ENCODE results near the gene LTBP4.

The LTBP4 gene

DNA sequence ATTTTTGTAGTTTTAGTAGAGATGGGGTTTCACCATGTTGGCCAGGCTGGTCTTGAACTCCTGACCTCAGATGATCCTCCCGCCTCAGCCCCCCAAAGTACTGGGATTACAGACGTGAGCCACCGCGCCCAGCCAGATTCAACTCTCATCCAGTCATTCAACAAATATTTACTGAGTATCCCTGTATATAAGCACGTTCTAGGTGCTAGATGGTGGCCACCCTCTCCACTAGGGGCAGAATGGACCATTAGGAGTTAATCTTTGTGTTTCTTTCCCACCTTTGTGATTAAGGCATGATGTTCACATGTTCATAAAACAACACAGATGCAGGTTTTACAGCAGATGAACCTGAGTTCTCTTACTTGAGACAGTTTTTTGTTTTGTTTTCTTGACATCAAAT lies 17.2 kb upstream of the LTBP4 start:
- CTCF ChIA-PET = interaction anchor here (0.9 to 1.9 kb wide), 3 partner anchors 10 to 15 kb away, joined by 4 to 6 read pairs (median 5); no protein-coding TSS in a partner anchor

DNA sequence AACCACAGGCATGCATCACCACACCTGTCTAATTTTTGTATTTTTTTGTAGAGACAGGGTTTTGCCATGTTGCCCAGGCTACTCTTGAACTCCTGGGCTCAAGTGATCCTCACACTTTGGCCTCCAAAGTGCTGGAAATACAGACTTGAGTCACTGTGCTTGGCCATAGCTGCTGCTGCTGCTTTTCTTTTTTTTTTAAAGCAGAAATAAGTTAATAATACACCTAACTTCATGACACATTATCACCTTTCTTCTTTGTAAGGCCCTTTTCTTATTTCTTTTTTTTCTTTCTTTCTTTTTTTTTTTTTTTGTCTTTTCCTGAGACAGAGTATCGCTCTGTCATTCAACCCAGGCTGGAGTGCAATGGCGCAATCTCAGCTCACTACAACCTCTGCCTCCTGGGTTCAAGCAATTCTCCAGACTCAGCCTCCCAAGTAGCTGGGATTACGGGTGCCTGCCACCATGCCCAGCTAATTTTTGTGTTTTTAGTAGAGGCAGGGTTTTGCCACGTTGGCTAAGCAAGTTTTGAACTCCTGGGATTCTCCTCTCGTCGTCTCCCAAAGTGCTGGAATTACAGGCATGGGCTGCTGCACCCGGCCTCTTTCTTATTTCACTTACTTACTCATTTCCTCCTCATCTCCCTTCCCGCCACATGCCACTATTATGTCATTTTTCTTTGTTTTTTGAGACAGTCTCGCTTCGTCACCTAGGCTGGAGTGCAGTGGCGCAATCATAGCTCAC lies 15.8 kb upstream of the LTBP4 start:
- no peak for DNase-seq (ENCODE audit: extremely low spot score)
- no peak for TF ChIP-seq CTCF (IDR thresholded peaks at IDR 0.05; ENCODE audit: control extremely low read depth, extremely low read depth, low read depth, missing control alignments)
- POLR2A ChIA-PET = interaction anchor here (0.7 kb wide), 1 partner anchor 15 kb away, joined by 3 read pairs; no protein-coding TSS in a partner anchor
- CTCF ChIA-PET = interaction anchor here (1.0 to 1.3 kb wide), 4 partner anchors 11 to 165 kb away, joined by 3 read pairs; no protein-coding TSS in a partner anchor

More for the DNA sequence above, 17.2 kb upstream of the LTBP4 start:
- peak; percentile 23 for TF ChIP-seq CTCF (IDR thresholded peaks at IDR 0.05; ENCODE audit: control extremely low read depth, extremely low read depth, low read depth, missing control alignments)
- DNase-seq (ENCODE audit: extremely low spot score) = no peak
- POLR2A ChIA-PET = no interaction called here

GRCh38 chr19:40585982-40586422 lies 15.2 kb upstream of the LTBP4 start:
- ChIA-PET POLR2A (interaction anchor here (0.7 kb wide), 2 partner anchors 15 to 138 kb away, joined by 3 read pairs; no protein-coding TSS in a partner anchor), CTCF (interaction anchor here (1.0 to 3.3 kb wide), 5 partner anchors 12 to 165 kb away, joined by 3 to 16 read pairs (median 3); no protein-coding TSS in a partner anchor)
- no peak for DNase-seq (ENCODE audit: extremely low spot score)
- TF ChIP-seq CTCF (IDR thresholded peaks at IDR 0.05; ENCODE audit: control extremely low read depth, extremely low read depth, low read depth, missing control alignments) = no peak

GRCh38 chr19:40586611-40587010 lies 14.6 kb upstream of the LTBP4 start:
- ChIA-PET POLR2A (interaction anchor here (0.7 kb wide), 1 partner anchor 138 kb away, joined by 3 read pairs; no protein-coding TSS in a partner anchor), CTCF (interaction anchor here (1.2 to 3.3 kb wide), 4 partner anchors 13 to 166 kb away, joined by 3 to 16 read pairs (median 3); no protein-coding TSS in a partner anchor)
- TF ChIP-seq CTCF (IDR thresholded peaks at IDR 0.05; ENCODE audit: control extremely low read depth, extremely low read depth, low read depth, missing control alignments) = no peak
- no peak for DNase-seq (ENCODE audit: extremely low spot score)

- DNase-seq (ENCODE audit: extremely low spot score) = no peak
- ChIA-PET POLR2A (no interaction called here), CTCF (interaction anchor here (1.3 to 3.3 kb wide), 2 partner anchors 11 to 14 kb away, joined by 4 to 16 read pairs; no protein-coding TSS in a partner anchor)
- TF ChIP-seq CTCF (IDR thresholded peaks at IDR 0.05; ENCODE audit: control extremely low read depth, extremely low read depth, low read depth, missing control alignments) = no peak
Measured at GRCh38 chr19:40588110-40588854, 12.9 kb upstream of the LTBP4 start.

DNA sequence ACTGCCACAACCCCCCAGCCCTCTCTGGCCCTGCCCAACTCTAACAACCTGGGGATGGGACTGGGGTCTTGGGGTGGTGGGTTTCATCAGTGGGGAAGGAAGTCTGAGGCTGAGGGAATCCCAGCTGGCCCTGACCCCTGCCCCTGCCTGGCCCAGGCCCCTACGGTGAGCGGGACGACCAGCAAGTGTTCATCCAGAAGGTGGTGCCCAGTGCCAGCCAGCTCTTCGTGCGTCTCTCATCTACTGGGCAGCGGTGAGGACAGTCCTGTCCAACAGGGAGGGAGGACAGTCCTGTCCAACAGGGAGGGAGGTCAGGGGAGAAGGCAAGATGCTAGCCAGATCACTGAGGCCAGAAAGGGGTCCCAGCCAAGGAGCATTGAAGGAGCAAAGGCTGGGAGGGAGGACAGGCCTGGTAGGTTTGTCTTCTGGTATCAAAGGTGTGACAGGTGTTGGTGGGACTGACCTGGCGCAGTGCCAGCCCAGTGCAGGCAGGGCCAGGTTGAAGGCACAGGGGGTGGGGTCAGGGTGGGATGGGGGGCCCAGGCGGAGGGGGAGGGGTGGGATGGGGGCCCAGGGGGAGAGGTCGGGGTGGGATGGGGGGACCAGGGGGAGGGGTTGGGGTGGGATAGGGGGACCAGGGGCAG lies 12.1 kb upstream of the LTBP4 start:
- POLR2A ChIA-PET = no interaction called here
- TF ChIP-seq CTCF (IDR thresholded peaks at IDR 0.05; ENCODE audit: control extremely low read depth, extremely low read depth, low read depth, missing control alignments) = no peak
- CTCF ChIA-PET = interaction anchor here (3.3 kb wide), 1 partner anchor 10 kb away, joined by 16 read pairs; no protein-coding TSS in a partner anchor

More for the DNA sequence above, 12.1 kb upstream of the LTBP4 start:
- no peak for DNase-seq (ENCODE audit: extremely low spot score)
